Neural cell (in vitro differentiated cells): ENCODE measurements around the gene MMP19.

Source experiments
- MXI1 ChIP-seq: fragments of 450-650 bp; conservative IDR thresholded peaks from 2 replicates; pipeline ENCODE4 v1.6.1; 2014; ENCODE audit warnings: antibody characterized with exemption, mild to moderate bottlenecking; ENCODE audit not compliant: poor library complexity, severe bottlenecking
- POLR2AphosphoS5 ChIP-seq: IDR thresholded peaks from 2 replicates; pipeline ENCODE4 v1.6.1; 2012
- TAF1 ChIP-seq: IDR thresholded peaks from 2 replicates; pipeline ENCODE4 v1.6.1; 2012; ENCODE audit warnings: low read depth
- TF ChIP-seq, protein P1 (sequence below): fragments of 450-650 bp; IDR thresholded peaks from 2 replicates; pipeline ENCODE4 v1.5.1; 2014; ENCODE audit warnings: antibody characterized with exemption, mild to moderate bottlenecking, moderate library complexity; ENCODE audit not compliant: poor library complexity, severe bottlenecking

DNA sequence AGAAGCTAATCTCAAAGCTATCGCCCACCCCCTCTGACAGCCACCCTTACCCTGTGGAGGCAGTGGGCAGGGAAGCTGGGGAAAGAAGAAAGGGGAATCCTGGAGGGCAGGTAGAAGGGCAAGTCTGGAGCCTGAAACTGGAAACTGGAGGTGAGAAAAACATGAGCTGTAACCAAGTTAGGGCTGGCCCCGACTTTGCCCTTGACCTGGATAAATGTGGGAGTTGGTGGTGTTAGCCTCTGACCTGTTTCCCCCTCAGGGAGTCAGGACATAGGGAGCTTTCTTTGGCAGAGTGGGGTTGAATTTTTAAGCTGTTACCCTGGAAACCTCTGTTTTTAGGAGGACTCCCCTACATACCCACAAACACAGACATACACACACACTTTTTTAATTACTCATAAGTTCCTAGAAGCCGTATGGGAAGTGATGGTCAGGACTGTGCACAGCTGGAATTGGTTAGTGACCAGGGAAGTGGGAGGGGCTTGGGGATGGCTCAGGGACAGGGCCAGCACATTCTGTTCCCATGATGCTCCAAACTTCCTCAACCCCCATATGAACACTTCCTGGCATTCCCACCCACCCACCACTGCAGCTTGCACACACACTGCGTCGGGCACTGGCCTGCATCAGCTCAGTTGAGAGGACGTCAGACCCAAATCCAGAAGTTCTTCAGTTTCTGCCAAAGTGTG, 5.0 kb upstream of the MMP19 start:
- TF ChIP-seq POLR2AphosphoS5 (no peak), MXI1 (no peak), TAF1 (no peak)
- TF ChIP-seq, protein P1, sequence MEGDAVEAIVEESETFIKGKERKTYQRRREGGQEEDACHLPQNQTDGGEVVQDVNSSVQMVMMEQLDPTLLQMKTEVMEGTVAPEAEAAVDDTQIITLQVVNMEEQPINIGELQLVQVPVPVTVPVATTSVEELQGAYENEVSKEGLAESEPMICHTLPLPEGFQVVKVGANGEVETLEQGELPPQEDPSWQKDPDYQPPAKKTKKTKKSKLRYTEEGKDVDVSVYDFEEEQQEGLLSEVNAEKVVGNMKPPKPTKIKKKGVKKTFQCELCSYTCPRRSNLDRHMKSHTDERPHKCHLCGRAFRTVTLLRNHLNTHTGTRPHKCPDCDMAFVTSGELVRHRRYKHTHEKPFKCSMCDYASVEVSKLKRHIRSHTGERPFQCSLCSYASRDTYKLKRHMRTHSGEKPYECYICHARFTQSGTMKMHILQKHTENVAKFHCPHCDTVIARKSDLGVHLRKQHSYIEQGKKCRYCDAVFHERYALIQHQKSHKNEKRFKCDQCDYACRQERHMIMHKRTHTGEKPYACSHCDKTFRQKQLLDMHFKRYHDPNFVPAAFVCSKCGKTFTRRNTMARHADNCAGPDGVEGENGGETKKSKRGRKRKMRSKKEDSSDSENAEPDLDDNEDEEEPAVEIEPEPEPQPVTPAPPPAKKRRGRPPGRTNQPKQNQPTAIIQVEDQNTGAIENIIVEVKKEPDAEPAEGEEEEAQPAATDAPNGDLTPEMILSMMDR: no peak
